ENCODE data around the gene POU6F2.
"Not testable (repeated sequence)": the region's sequence is repeated elsewhere in the genome, so short reads cannot be mapped to it uniquely, and the experiment has no call there.

The POU6F2 gene

GRCh38 chr7:38977685-38978084, at the start of gene POU6F2:
Gene POU6F2 (plus strand): TSS chr7:38977909. CDS start chr7:38977954, 45 bp downstream.
- DNase-seq (ENCODE audit: low read depth), result no peak

- no peak for DNase-seq (ENCODE audit: low read depth)
Measured at GRCh38 chr7:38928506-38928905, 49.2 kb upstream of the POU6F2 start.

- DNase-seq (ENCODE audit: low read depth), result peak; percentile 31
Measured at GRCh38 chr7:38929460-38930171, 48.1 kb upstream of the POU6F2 start.

- DNase-seq (ENCODE audit: low read depth), result peak; percentile 52
Measured at GRCh38 chr7:38932509-38933168, 45.1 kb upstream of the POU6F2 start.

- no peak for DNase-seq (ENCODE audit: low read depth)
Measured at GRCh38 chr7:38934051-38934450, 43.7 kb upstream of the POU6F2 start.

- no peak for DNase-seq (ENCODE audit: low read depth)
Measured at GRCh38 chr7:38934536-38934935, 43.2 kb upstream of the POU6F2 start.

GRCh38 chr7:38936641-38937040, 41.1 kb upstream of the POU6F2 start:
- no peak for DNase-seq (ENCODE audit: low read depth)

GRCh38 chr7:38938001-38938485, 39.7 kb upstream of the POU6F2 start:
- DNase-seq (ENCODE audit: low read depth), result no peak

- DNase-seq (ENCODE audit: low read depth), result no peak
Measured at GRCh38 chr7:38938589-38938988, 39.1 kb upstream of the POU6F2 start.

GRCh38 chr7:38940774-38941173, 36.9 kb upstream of the POU6F2 start:
- DNase-seq (ENCODE audit: low read depth), result no peak

- peak; percentile 41 for DNase-seq (ENCODE audit: low read depth)
Measured at GRCh38 chr7:38942431-38943051, 35.2 kb upstream of the POU6F2 start.

GRCh38 chr7:38947541-38947940, 30.2 kb upstream of the POU6F2 start:
- not testable (repeated sequence) for DNase-seq (ENCODE audit: low read depth)

- peak; percentile 8 for DNase-seq (ENCODE audit: low read depth)
Measured at GRCh38 chr7:38950309-38950708, 27.4 kb upstream of the POU6F2 start.

GRCh38 chr7:38951213-38951612, 26.5 kb upstream of the POU6F2 start:
- DNase-seq (ENCODE audit: low read depth), result no peak

GRCh38 chr7:38953227-38953626, 24.5 kb upstream of the POU6F2 start:
- DNase-seq (ENCODE audit: low read depth), result no peak

GRCh38 chr7:38953971-38954370, 23.7 kb upstream of the POU6F2 start:
- DNase-seq (ENCODE audit: low read depth), result no peak

- DNase-seq (ENCODE audit: low read depth), result no peak
Measured at GRCh38 chr7:38955892-38956291, 21.8 kb upstream of the POU6F2 start.

GRCh38 chr7:38962028-38962427, 15.7 kb upstream of the POU6F2 start:
- no peak for DNase-seq (ENCODE audit: low read depth)

- DNase-seq (ENCODE audit: low read depth), result no peak
Measured at GRCh38 chr7:38964921-38965320, 12.8 kb upstream of the POU6F2 start.

- no peak for DNase-seq (ENCODE audit: low read depth)
Measured at GRCh38 chr7:38973760-38974159, 3.9 kb upstream of the POU6F2 start.

- no peak for DNase-seq (ENCODE audit: low read depth)
Measured at GRCh38 chr7:38975944-38976392, 1.7 kb upstream of the POU6F2 start.

GRCh38 chr7:38978491-38978890, 782 bp downstream of the POU6F2 start:
- DNase-seq (ENCODE audit: low read depth), result no peak

GRCh38 chr7:38992203-38992602, 14.5 kb downstream of the POU6F2 start:
- no peak for DNase-seq (ENCODE audit: low read depth)

Measured in EH (cell line).